ENCODE measurements around the gene GLB1L3.
"Not testable (repeated sequence)": the region's sequence is repeated elsewhere in the genome, so short reads cannot be mapped to it uniquely, and the experiment has no call there.

Gene GLB1L3

DNA sequence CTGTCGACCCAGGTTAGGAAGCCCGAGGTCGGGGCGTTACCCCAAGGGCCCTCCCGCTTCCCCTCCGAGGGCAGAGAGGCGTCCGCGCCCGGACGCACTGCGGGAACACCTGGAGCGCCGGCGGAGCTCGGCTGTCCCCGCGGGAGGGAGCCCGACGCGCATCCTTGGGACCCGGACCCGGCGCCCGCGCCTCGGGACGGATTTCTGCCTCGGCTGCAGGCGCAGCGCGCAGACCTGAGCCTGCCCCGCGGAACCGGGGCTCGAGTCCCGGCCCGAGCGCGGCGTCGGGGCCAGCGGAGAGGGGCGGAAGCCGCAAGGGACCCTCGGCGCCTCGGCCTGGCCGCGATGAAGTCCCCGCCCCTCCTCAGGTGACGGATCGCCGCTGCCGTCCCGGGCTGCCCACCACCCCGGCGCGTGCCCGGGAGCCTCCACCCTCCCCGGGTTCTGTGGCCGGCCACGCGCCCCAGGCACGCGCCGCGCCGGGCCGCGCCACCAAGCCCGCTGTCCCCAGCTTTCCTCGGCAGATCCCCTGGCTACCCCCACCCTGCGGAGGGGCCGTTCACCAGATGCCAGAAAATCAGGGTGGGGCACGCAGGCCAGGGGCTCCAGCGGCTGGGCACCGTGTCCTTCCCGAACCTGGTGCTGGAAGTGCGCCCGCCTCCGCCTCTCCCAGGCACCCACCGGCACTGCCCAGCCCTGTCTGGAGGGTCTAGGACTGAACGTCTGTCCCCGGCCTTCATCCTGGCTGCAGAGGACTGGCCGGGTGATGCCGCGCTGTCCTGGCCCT is 410 bp downstream of the GLB1L3 start:
- FAIRE-seq: no peak

DNA sequence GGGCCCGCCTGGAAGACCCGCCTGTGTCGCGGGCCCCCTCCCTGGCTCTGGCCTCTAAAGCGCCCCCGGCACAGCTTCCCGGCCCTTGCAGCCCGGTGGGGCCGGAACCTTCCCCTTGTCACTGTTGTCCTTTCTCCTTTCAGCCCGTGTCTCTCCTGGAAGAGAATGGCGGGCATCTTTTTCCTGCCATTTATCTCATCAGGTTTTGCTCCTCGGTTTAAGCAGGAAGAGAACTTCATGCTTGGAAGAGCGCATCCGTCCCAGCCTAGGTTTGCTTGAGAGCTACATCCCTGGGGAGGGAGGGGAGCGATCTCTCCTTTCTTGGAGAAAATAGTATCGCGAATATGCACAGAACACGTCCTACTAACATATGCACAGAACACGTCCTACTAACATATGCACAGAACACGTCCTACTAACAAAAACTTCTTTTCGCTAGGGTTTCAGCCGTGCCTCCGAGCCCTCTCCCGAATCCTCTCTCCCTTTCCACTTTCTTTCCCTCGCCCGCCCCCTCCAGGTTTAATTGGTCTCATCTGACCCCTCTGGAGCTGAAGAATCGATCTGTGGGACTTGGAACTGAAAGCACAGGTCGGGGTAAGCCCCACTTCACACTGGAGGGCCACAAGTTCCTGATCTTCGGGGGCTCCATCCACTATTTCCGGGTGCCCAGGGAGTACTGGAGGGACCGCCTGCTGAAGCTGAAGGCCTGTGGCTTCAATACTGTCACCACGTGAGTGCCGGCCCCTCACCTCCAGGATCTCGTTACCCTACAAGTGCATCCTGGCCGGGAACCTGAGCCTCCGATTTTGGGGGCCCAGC is 1.2 kb downstream of the GLB1L3 start:
- no peak for FAIRE-seq

DNA sequence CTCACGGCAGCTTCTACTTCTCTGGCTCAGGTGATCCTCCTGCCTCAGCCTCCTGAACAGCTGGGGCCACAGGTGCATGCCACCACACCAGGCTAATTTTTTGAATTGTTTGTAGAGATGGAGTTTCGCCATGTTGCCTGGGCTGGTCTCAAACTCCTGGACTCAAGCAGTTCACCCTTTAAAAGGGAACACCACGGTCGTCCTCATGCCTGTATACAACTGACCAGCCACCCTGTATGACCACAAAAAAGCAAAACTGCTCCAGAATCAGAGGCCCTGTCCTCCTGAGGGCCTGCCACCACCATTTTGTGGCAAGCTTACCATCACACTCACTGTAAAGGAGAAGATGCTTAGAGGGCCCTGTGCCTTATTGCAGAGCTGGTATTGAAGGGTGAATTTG is 2.2 kb downstream of the GLB1L3 start:
- FAIRE-seq: no peak

DNA sequence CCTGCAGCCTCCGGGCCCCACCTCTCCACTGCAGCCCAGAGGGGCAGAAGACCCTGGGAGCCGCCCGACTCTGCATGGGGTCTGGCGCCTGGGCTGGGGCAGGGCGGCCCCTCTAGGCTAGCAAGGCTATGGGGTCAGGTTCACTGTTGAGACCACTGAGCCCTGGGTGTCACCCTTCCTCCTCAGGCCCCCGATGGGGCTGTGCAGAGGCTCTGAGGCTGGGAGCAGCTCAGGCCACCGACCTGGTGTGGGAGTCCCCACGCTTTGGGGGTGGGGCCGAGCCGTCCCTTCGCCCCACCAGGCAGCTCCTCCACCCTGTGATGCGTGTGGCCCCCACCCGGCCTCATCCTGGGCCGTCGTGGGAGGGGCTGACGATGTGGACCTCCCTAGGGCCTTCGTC is 5.5 kb downstream of the GLB1L3 start:
- FAIRE-seq: not testable (repeated sequence)

DNA sequence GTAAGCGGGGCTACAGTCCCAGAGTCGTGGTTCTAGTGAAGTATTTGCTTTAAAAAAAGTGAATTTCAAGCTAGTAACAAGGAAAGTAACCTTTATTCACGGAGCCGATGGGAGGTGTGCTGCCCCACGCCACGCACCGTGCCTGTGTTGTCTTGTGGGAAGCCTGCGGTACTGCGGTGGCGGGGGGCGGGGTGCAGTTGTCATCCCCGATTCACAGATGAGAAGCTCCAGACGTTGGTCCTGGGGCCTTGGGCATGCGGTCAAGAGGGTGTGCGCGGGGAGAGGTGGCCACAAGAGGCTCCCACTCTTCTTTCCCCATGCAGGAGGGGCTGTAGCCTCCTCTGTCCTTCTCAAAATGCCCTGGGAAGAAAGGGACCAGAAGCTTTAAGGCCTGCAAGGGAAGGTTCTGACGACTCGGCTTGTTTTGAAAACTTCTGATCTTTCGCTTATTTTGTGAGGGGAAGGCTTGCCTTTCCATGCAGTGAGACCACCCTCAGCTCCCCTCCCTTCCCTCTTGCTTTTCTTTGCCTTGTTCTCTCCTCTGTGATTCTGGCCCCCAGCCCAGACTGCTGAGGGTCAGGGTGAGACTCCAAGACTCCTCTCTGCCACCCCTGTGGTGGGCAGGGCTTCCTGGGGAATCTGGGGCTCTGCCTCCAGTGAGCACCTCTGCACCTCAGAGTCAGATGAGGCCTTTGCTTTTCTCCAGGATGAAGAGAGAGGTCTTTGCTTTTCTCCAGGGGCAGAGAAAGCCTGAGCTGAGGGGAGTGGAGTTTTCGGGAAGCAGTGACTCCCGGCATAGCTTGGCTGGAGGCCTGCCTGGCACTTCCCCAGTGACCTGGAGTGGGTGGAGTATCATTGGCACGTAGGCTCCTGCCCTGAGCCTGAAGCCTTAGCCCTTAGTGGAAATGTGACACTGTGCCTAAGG is 6.2 kb downstream of the GLB1L3 start:
- no peak for FAIRE-seq

DNA sequence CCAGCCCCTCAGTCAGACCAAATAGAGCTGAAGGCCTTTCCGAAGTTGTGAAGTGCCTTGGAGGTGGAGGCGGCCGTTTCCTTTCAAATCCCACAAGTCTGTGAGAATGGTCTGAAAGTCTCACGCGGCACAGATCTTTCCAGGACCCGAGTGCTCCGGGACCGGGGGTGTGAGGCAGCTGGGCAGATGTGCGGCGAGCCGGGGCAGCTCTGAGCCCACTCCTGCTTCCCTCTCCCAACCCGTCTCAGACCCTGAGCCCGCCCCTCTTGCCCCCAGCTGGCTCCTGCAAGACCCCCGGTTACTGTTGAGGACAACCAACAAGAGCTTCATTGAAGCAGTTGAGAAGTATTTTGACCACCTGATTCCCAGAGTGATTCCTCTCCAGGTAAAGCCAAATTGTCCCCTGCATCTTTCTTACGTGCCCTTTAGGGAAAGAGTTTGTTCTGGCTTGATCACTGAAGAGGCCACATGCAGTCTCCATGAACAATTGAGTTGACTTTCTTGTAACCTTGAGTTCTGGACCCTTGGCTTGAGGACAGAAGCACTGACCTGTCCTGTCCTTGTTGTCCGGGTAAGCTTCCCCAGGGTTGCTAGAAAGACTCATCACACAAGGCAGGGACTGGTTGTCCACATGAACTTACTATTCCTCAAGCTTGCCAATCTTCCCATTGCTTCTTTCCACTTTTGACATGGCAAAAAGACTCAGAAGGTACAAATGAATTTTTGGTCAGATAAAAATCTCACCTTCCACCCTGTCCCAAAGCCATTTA is 7.5 kb downstream of the GLB1L3 start:
- FAIRE-seq: no peak

DNA sequence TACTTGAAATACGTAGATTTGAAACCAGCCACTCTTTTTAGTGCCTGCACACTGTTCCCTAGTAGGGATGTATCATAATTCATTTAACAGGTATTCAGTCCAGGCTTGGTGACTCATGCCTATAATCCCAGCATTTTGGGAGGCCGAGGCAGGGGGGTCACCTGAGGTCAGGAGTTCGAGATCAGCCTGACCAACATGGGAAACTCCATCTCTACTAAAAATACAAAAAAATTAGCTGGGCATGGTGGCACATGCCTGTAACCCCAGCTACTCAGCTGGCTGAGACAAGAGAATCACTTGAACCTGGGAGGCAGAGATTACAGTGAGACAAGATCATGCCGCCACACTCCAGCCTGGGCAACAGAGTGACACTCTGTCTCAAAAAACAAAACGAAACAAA is 8.2 kb downstream of the GLB1L3 start:
- FAIRE-seq: not testable (repeated sequence)

DNA sequence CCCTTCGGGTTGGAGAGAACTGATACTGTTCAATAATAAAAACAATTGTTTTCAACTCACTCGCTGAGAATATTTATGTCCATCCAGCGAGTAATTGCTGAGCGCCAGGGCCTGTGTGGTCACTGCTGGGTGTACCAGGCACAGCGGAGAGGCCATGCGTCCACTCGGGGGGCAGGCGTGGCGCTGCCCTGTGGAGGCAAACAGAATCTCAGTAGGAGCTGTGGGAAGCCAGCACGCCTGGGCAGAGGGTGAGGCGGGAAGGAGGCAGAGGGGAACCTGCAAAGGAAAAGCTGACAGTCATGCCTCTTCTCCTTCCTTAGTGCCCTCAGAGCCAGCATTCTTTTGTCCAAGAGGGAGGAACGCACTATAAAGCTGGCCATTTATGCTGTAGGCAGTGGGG is 11.4 kb downstream of the GLB1L3 start:
- FAIRE-seq: no peak

DNA sequence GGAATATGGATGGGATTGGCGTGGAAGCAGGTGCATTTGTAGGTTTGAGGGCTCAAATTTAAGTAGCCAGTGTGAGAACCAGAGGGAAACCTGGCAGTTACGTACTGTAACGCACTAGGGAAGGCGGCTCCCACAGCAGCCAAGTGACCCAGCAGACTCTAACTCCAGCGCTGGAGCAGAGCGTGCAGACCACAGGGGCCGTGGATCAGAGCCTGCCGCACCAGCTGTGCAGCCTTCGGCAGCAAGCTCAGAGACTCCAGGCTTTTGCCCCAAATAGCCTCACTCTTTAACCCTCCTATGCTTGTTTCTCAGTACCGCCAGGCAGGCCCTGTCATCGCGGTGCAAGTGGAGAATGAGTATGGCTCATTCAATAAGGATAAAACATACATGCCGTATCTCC is 12.3 kb downstream of the GLB1L3 start:
- FAIRE-seq: no peak

DNA sequence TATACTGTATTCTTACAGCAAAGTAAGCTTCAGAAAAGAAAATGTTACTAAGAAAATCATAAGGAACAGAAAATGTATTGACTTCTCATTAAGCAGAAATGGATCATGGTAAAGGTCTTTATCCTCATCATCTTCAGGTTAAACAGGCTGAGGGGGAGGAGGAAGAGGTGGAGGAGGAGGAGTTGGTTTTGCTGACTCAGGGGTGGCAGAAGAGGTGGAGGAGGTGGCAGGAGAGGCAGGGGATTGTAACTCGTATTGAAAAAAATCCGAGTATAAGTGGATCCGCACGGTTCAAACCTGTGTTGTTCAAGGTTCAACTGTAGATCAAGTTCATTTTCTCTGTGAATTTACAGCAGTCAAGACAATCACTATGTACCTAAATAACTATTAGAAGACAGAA is 13.0 kb downstream of the GLB1L3 start:
- no peak for FAIRE-seq

DNA sequence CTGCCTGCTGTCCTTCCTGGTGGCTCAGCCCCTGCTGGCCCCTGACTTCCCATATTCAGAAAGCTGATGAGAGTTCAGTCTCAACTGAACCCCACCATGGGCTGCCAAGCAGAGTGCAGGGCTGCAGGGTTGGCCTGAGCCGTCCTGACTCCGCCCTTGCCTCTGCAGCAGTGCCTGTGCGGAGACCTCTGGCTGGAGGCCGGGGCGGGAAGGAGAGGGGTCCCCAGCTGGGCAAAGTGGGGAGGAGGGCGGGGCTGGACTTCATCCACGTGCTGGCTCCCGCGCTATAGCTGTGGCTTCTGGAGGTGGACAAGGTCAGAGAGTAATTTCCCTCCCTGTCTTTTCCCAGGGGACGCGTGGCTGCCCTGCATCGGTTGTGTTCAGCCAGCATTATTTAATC is 13.6 kb downstream of the GLB1L3 start:
- no peak for FAIRE-seq

DNA sequence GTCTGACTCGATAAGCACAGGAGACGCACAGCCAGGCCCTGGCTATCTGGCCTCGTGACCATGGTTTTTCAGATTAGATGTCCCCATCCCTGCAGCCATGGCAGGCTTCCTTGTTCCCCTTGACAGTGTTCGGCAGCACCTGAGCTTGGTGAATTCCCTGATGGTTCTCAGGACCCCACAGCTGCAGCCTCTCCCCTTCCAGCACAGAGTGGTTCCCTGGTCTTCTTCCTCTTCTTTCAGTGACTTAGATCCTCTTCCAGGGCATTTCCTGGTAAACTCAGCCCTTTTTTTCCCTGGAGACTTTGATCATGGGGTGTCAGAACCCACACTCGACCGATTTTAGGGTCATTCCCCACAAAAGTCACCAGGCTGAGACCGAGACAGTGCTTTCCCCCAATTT is 14.5 kb downstream of the GLB1L3 start:
- no peak for FAIRE-seq

DNA sequence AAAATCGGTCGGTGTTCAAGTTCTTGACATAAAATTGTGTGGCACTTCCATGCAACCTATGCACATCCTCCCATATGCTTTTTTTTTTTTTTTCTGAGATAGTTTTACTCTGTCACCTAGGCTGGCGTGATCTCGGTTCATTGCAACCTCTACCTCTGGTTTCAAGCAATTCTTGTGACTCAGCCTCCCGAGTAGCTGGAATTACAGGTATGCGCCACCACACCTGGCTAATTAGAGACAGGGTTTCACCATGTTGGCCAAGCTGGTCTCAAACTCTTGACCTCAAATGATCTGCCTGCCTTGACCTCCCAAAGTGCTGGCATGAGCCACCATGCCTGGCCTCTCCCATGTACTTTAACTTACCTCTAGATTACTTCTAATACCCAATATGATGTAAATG is 15.0 kb downstream of the GLB1L3 start:
- FAIRE-seq: no peak

DNA sequence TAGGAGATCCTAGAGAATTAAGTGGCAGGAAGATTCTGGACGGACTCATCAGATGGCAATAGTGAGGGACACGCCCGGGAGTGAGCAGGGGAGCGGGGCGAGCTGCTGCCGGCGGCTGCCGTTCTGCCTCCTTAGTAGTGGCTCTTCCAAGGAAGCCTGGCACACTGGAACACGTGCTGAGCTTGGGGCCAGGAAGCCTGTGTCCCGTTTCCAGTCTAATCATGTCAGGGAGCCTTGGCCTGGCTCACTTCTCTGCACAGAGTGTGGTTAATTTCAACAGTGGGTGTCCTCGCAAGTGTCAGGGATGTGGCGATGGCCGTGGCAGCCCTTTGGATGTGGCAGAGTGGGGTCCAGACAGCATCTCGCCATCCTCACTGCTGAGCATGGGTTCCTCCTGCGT is 16.5 kb downstream of the GLB1L3 start:
- no peak for FAIRE-seq

DNA sequence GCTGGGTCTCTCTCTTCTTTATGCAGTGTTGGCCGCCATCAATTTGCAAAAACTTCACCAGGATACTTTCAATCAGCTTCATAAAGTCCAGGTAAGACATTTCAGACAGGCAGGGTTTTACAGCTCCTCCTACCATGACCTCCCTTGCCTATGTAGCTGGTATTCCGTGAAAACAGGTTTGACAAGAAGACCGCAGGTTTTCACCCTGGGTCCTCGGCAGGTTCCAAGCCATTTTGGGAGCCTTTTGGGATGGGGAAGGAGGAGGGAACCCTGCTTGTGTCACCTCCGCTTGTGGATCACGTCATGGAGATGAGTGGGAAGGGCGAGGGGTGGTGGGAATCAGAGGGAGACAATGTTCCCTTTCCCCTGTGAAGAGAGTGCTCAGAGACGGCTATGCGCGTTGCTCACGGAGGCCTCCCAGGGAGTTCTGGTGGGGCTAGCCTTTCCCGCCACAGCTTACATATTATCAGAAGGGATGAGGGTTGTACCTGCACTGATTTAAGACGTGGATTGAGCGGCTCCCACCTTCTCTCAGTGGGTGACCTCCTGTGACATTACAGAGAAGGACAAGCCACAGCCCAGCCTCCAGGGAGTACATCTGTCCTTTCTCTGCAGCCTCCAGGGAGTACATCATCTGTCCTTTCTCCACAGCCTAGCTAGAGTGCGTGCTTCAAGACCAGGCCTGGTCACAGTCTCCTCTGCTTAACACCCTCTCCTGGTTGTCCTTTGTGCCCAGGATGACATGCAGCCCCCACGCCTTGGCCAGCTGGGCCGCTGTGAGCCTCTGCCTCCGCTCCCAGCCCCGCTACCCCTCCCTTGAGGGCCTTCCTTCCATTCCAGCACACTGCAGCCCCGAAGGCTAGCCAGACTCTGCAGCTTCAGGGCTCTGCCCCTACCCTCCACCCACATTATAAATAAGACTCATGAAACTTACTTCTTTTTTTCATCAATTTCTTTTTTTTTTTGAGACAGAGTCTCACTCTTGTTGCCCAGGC is 17.2 kb downstream of the GLB1L3 start:
- FAIRE-seq: no peak

DNA sequence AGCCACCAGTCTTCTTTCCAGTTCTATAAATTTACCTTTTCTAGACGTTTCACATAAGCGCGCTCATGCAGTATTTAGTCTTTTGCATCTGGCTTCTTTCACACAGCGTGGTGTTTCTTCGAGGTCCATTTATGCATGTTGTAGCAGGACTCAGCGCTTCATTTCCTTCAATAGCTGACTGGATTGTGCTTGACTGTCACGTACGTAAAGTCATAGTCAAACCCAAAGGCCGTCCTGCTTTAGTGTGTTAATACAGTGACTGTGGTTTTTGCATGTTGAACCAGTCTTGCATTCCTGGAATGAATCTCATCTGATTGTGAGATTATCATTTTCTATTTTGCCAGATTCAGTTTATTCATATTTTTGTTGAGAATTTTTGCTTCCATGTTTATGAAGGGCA is 18.5 kb downstream of the GLB1L3 start:
- FAIRE-seq: no peak

DNA sequence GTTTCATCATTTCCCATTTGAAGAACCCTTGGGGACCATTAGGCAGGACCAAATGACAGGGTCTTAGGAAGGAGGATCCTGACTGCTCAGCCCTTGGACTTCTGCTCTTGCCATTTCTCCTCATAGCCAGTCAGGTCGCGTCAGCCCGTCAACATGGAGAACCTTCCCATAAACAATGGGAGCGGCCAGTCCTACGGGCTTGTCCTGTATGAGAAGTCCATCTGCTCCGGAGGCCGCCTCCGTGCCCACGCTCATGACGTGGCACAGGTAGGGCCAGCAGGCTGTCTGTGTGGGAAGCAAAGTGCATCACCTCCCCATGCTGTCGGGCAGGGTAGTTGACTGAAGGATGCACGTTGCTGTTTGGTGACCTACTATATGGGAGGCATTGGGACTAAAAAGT is 36.0 kb downstream of the GLB1L3 start:
- FAIRE-seq: no peak

DNA sequence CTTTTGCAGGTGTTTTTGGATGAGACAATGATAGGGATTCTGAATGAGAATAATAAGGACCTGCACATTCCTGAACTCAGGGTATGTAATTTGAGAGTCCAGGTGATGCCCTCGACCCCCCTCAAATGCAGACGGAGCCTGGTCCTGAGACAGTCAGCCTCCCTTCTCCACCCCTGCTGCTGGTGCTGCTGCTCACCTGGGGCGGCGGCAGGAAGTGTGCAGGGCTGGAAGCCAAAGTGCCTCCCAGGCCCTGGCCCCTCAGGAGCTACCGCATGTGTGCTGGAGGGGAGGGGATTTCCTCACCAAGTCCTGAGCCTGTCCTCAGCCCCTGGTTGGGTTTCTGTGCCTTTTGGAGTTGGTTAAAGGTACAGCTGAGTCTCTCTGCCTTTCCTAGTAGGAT is 36.6 kb downstream of the GLB1L3 start:
- no peak for FAIRE-seq

DNA sequence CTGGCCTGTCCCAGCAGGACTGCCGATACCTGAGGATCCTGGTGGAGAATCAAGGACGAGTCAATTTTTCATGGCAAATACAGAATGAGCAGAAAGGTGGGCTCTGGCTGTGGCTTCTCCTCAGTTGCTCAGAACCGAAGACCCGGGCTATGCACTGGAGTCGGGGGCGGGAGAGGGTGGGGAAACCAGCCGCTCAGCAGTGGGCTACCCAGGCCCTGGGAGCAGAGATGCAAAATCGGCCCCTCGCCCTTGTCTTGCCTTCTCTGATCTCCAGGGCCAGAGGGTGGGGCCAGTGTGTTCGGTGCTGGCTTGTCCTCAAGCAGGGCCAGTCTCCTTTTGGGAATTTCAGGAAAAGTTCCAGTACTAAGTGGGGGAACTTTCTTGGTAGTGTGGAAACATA is 37.2 kb downstream of the GLB1L3 start:
- FAIRE-seq: no peak

DNA sequence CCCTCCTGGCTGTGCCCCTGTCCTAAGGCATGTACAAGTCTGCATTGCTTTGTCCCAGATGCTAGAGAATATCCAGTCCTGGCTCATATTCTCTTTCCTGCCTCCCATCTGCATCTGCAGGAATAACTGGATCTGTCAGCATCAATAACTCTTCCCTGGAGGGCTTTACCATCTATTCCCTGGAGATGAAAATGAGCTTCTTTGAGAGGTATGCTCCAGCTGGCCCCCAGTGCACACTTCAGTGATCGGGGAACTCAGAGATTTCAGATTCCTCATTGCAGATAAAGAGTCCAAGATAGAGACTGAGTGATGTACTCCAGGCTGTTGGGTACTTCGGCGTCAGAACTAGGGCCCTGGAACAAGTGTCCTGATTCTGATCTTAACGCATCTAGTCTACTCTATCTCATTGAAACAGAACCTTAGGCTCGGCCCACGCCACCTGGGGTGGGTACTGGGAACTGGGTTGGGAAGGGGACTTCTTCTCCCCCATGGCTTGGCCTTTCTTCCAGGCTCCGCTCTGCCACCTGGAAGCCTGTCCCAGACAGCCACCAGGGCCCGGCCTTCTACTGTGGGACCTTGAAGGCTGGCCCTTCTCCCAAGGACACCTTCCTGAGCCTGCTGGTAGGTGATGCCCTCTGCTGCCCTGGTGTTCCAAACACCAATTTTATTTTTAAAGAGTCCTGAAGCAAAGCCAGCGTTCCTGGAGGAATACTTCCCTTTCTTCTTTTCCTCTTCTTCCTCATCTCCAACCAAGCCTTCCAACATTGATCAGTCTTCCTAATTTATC is 37.8 kb downstream of the GLB1L3 start:
- no peak for FAIRE-seq

All from endometrium (tissue), 2 donors.